Smooth muscle cell (in vitro differentiated cells): ENCODE measurements around the gene NEDD9. TPM values are rescaled to one million over a fixed set of nuclear protein-coding genes. Genes with fewer than 3 reads are reported as not detected.

Source experiments
- DNase-seq: peaks from one replicate; lab custom pipeline; 2025; ENCODE audit not compliant: unreplicated experiment; lab: John Stamatoyannopoulos, UW
- H2AFZ ChIP-seq: fragments of 200-600 bp; sonication (generic); 2 replicates; pipeline ENCODE4 v1.6.0; 2016; ENCODE audit warnings: antibody characterized with exemption, low read depth, mild to moderate bottlenecking
- H3F3A ChIP-seq: fragments of 200-600 bp; sonication (generic); 2 replicates; pipeline ENCODE4 v1.6.0; 2017; ENCODE audit warnings: antibody characterized with exemption, low read depth
- H3K27ac ChIP-seq: fragments of 200-600 bp; sonication (generic); 2 replicates; pipeline ENCODE4 v1.5.1; 2016; ENCODE audit warnings: low read depth, mild to moderate bottlenecking
- H3K27me3 ChIP-seq: fragments of 200-600 bp; sonication (generic); 2 replicates; pipeline ENCODE4 v1.6.1; 2016; ENCODE audit warnings: low read depth, mild to moderate bottlenecking
- H3K36me3 ChIP-seq: fragments of 200-600 bp; sonication (generic); 2 replicates; pipeline ENCODE4 v1.5.1; 2016; ENCODE audit warnings: low read depth
- H3K4me1 ChIP-seq: fragments of 200-600 bp; sonication (generic); 2 replicates; pipeline ENCODE4 v1.5.1; 2016; ENCODE audit warnings: low read depth
- H3K4me2 ChIP-seq: fragments of 200-600 bp; sonication (generic); 2 replicates; pipeline ENCODE4 v1.6.0; 2016; ENCODE audit warnings: mild to moderate bottlenecking
- H3K4me3 ChIP-seq: fragments of 200-600 bp; sonication (generic); 2 replicates; pipeline ENCODE4 v1.5.1; 2016; ENCODE audit warnings: mild to moderate bottlenecking
- H3K79me2 ChIP-seq: fragments of 200-600 bp; sonication (generic); 2 replicates; pipeline ENCODE4 v1.6.0; 2016; ENCODE audit warnings: low read depth, mild to moderate bottlenecking
- H3K9ac ChIP-seq: fragments of 200-600 bp; sonication (generic); 2 replicates; pipeline ENCODE4 v1.6.0; 2016; ENCODE audit warnings: low read depth
- H3K9me3 ChIP-seq: fragments of 200-600 bp; sonication (generic); replicated peaks from 2 replicates; pipeline ENCODE4 v1.5.1; 2016; ENCODE audit warnings: low read depth
- H4K20me1 ChIP-seq: fragments of 200-600 bp; sonication (generic); 2 replicates; pipeline ENCODE4 v1.6.0; 2016; ENCODE audit warnings: low read depth
- CTCF ChIP-seq: fragments of 200-600 bp; sonication (generic); IDR thresholded peaks from 2 replicates; pipeline ENCODE4 v1.5.1; 2017; ENCODE audit warnings: borderline replicate concordance, mild to moderate bottlenecking, antibody characterized with exemption; ENCODE audit not compliant: insufficient read depth, poor library complexity, severe bottlenecking
- WGBS: methylation state at CpG from one replicate; pipeline ENCODE4 v1.1.7; 2016; ENCODE audit warnings: low lambda C conversion rate; 5-methylcytosine and 5-hydroxymethylcytosine counted together
- polyA plus RNA-seq: library from polyadenylated mRNA; unstranded; fragments of >200 nt; fragmentation: Nextera tagmentation; extraction: Ambion mirVana; gene quantifications from 2 replicates; pipeline ENCODE4 v1.2.1, GENCODE V29; 2016
- total RNA-seq: library from RNA; depleted of rRNA; stranded (reverse); fragments of >200 nt; gene quantifications from 2 replicates; pipeline ENCODE4 v1.2.3, GENCODE V29; 2014

The NEDD9 gene
- total and polyA plus RNA-seq, 2 experiments from 2014 or later, result 85.6 to 127 TPM

GRCh38 chr6:11222385-11223277, 9.8 kb downstream of the NEDD9 start:
- no peak for DNase-seq
- H3K9me3 ChIP-seq, result no peaks in the 10 kb centered on the region
- WGBS, result 80% methylated on average over 5 of the region's 5 CpGs
- peak overlapping the region; percentile 66 for H3K4me2 ChIP-seq
- H3K27me3 ChIP-seq, result no peaks in the 10 kb centered on the region
- peak overlapping the region; percentile 17 for H3K9ac ChIP-seq
- H3F3A ChIP-seq, result peaks cover 43% of the 10 kb centered on the region
- peak overlapping the region; percentile 99 for H3K27ac ChIP-seq
- no peak for TF ChIP-seq CTCF
- H4K20me1 ChIP-seq, result peaks cover 99% of the 10 kb centered on the region
- H3K36me3 ChIP-seq, result no peaks in the 10 kb centered on the region
- H2AFZ ChIP-seq, result no peak overlapping the region
- H3K4me1 ChIP-seq, result peaks cover 27% of the 10 kb centered on the region
- H3K4me3 ChIP-seq, result no peak overlapping the region
- peaks cover 98% of the 10 kb centered on the region for H3K79me2 ChIP-seq

- Histone ChIP-seq H3K4me1 (peaks cover 31% of the 10 kb centered on the region), H3K4me3 (no peak overlapping the region), H3K27me3 (no peaks in the 10 kb centered on the region), H3K9me3 (no peaks in the 10 kb centered on the region), H4K20me1 (peaks cover 99% of the 10 kb centered on the region), H3K27ac (peak overlapping the region; percentile 99), H3K79me2 (peaks cover 98% of the 10 kb centered on the region), H2AFZ (no peak overlapping the region), H3K4me2 (peak overlapping the region; percentile 50), H3K9ac (peak overlapping the region; percentile 17), H3F3A (peaks cover 45% of the 10 kb centered on the region), H3K36me3 (no peaks in the 10 kb centered on the region)
- WGBS, result 53% methylated on average over 3 of the region's 3 CpGs
- TF ChIP-seq CTCF, result no peak
- DNase-seq, result no peak
These were observed 10.7 kb downstream of the NEDD9 start for GRCh38 chr6:11221623-11222384.

GRCh38 chr6:11219400-11219834, 13.1 kb downstream of the NEDD9 start:
- Histone ChIP-seq H3K79me2 (peaks cover 100% of the 10 kb centered on the region), H3K4me2 (peak overlapping the region; percentile 70), H4K20me1 (peaks cover 100% of the 10 kb centered on the region), H3K27me3 (no peaks in the 10 kb centered on the region), H3K4me3 (no peak overlapping the region), H3K4me1 (peaks cover 36% of the 10 kb centered on the region), H3K36me3 (no peaks in the 10 kb centered on the region), H3K9ac (peak overlapping the region; percentile 84), H3K27ac (peak overlapping the region; percentile 99), H2AFZ (no peak overlapping the region), H3F3A (peaks cover 35% of the 10 kb centered on the region), H3K9me3 (no peaks in the 10 kb centered on the region)
- DNase-seq, result no peak
- 52% methylated on average over 4 of the region's 4 CpGs for WGBS
- TF ChIP-seq CTCF, result no peak
